NCI-H524 treated with DMSO at 0.1 percent for 48 hours (cell line): ENCODE results near the gene SPATC1L.

Source experiments
- DNase-seq: peaks from one replicate; lab custom pipeline; 2025; lab: John Stamatoyannopoulos, UW

Gene SPATC1L

DNA sequence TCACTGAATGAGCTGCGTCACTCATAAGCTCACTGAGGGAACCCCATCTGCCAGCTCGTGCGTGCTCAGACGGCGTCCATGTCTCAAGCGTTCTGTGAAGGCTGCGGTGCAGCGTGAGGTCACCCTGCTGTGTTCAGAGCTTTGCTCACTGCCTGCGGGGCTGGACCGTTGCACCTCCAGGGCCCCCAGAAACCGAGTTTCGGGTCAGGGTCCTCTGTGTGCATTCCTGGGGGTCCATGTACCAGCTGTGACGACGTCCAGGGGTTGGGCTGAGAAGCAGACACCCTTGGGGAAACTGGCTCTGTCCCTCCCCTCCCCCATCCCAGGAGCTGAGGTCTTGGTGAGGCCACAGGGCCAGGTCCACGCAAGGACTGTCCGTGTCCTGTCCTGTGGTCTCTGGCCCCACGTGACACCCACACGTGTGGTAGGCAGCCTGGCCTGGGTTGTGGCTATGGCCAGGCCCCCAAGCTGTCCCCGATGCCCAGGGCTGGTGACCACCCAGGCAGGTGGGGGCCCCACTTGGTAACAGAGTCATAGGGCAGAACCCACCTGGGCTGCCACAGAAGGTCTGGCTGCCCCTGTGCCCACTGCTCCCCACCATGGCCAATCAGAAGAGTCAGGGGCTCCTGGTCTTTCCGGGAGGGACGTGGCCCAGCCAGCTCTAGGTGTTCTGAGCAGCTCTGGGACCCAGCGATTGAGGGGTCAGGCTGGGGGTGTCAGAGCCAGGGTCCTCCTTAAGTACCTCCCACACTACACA, 53.2 kb downstream of the SPATC1L start:
- no peak for DNase-seq

DNA sequence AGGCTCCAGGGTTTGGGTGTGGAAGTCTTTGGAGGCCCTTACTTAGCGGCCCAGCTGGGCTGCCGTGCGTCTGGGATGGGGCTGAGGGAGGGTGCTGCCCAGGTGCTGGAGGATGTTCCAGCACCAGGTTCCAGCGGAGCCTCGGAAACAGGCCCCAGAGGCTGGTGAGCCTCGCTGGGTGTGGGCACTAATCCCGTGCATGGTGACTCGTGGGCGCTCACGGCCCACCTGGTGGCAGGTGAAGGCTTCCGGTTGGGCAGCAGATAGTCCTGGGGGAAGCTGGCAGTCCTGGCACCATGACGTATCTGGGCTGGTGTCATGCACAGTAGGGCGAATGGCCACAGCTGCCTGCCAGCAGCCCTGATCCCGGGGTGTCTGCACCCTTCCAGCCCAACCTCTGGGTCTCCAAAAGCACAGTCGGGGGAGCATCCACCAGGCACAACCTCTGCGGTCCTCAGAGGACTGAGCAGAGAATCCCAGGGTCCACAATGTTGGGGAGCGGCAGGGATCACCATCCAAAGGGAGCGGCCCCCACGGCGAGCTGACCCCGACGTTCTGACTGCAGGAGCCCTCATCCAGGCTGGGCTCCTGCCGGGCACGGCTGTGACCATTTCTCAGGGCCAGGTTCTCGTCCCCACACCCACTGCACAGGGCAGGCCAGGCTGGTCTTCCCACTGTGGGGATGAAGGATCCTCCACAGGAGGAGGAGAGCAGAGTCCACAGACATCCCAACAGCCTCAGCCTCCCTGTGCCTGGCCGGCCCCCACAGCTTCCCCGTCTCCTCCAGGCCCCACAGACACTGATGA, 54.2 kb downstream of the SPATC1L start:
- DNase-seq, result no peak

DNA sequence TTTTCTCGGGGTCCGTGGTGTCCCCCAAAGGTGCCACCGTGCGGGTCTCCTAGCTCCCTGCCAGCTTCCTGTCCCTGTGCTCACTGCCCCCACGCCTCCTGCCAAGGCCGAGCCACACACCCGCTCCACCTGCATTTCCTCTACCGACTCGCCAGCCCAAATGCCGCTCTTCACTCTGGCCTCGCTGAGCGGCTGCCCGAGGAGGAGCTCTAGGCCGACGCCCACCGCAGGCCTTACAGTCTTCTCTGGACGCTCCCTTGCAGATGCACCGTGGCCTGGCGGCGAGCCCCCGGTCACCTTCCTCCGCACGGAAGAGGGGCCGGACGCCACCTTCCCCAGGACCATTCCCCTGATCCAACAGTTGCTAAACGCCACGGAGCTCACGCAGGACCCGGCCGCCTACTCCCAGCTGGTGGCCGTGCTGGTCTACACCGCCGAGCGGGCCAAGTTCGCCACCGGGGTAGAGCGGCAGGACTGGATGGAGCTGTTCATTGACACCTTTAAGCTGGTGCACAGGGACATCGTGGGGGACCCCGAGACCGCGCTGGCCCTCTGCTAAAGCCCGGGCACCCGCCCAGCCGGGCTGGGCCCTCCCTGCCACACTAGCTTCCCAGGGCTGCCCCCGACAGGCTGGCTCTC, 55.2 kb downstream of the SPATC1L start:
- DNase-seq, result no peak

DNA sequence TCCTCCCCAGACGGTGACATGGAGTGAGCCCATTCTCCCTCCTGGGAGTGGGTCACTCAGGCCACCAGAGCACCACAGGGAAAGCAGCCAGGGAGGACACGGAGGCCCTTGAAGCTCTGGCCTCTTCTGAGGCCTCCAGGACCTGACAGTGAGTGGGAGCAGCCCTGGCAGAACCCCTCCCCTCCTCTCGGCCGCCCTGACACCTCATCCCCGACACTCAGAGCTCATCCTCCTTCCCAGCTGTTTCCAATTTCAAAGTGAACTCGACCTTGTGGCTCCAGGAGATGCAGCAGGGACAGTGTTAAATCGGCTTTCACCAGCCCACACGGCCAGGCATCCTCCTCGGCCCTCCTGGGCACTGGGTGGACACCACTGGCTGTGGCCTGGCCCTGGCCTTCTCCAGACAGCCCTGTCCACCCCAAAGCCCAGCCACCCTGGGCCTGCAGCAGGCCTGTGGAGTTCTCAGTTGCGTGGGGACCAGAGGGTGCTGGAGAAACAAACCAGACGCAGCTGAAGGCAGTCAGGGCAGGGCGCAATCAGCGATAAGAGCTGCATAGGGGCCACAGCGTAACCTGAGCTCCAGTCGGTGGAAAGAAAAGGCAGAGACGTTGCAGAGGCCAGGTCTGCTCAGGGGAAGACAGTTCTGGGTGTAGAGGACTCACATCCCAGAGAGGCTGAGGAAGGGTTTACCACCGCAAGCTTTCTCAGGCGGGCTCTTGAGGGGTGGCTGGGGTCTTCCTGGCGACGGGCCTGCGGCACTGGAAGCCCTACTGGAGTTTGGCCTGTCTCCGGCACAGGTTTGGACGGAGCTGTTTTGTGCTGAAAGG, 55.9 kb downstream of the SPATC1L start:
- DNase-seq, result no peak

DNA sequence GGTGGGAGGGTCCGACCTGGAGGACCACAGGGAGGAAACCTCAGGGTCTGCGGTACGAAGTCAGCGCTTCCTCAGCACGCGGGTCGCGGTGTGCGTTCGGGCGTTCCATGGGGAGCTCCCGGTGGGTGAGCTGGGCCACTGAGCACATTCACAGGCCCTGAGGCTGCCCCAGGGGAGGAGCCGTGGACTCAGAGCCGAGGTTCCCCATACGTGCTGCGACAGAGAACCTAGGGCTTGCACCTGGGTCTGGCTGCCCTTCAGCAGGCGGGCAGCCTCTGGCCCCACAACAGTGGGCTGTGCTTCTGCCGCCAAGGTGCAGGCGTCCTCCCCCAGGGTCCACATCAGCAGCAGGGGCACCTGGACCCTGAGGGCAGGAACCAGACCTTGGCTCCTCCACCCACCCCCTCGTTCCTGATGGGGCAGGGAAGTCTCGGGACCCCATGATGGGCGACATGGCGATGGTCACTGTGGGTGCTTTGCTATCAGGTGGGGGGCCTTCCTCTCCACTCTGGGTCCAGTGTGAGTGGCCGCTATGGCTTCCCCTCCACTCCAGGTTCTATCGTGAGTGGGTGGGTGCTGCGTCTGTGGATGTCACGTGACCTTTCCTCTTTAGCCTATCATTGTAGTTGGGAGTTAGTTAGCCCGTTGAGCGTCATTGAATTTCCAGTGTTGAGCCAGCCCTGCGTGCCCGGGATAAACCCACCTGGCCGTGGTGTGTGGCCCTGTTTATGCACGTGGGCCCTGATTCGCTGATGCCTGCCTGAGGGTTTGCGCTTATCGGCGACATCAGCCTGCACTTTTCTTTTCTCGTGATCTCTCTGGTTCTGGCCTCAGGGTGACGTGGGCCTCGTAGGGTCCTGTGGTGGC, 56.8 kb downstream of the SPATC1L start:
- no peak for DNase-seq

DNA sequence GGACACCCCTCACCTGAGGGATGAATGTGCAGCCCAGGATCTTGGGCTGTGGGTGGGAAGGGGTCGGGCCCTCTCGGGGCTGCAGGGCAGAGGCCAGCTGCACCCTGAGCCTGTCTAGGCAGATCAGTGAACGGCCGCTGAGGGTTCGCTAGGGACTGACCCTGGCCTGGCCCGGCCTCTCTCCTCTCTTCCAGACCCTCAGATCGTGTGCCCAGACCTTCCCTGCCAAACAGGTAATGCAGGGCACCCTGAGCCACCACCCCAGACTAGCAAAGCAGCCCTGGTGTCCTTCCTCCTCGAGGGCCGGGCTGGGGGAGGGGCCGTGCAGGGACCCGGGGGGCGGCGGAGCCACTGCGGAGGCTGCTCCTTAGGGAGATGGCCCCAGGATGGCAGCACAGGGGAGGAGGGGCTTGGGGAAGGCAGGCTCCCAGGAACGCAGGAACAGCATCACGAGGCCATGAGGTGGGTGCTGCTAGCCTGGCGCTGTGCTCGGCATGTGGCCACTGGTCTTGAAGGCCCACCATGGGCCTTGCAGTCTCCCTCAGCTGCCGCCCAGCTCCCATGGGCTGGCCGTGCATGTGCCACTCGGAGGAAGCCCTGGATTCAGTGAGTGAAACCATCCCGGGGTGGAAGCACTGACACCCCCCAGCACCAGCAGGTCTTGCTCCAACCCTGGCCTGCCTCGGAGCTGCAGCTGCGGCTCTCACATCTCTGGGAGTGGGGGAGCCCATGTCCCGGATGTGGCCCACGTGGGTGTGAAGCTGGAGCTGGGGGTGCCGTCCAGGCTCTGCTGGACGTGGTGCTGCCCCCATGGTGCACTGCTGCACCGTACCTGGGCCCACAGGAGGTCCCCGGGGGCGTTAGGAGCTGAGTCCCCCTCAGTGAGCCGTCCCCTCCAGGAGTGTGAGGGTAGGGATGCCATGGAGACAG, 57.7 kb downstream of the SPATC1L start:
- no peak for DNase-seq

DNA sequence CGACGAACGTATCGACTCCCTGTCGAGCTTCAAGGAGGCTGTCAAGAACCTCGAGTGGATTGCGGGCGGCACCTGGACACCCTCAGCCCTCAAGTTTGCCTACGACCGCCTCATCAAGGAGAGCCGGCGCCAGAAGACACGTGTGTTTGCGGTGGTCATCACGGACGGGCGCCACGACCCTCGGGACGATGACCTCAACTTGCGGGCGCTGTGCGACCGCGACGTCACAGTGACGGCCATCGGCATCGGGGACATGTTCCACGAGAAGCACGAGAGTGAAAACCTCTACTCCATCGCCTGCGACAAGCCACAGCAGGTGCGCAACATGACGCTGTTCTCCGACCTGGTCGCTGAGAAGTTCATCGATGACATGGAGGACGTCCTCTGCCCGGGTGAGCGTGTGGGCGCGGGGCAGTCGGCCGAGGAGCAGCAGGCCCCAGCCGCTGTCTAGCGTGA, 58.4 kb downstream of the SPATC1L start:
- no peak for DNase-seq

DNA sequence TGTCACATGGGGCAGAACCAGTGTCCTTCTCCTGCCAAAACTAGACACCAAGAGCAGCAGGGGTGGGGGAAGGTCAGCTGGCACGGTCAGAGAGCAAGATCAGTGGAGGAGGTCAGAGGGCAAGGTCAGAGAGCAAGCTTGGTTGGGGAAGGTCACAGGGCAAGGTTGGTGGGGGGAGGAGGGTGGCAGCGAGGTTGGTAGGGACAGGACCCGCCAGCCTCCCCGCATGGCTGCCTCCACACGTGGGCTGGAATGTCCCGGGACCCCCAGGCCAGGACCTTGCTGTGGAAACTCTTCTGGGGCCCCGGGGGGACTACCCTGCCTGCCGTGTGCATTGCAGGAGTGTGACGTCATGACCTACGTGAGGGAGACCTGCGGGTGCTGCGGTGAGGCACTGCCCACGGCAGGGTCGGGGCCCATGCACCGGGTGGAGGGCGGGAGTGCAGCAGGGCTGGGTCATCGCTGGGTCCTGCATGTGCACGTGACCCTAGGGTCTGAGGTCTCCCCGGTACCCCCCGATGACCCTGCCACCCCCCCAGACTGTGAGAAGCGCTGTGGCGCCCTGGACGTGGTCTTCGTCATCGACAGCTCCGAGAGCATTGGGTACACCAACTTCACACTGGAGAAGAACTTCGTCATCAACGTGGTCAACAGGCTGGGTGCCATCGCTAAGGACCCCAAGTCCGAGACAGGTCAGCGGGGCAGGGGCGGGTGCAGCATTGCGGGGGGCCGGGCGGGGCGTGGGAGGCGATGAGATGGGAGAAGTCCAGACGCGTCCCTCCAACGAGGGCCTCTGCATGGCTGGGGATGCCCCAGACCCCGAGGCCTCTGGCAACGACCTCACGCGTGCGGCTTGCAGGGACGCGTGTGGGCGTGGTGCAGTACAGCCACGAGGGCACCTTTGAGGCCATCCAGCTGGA, 59.1 kb downstream of the SPATC1L start:
- no peak for DNase-seq

DNA sequence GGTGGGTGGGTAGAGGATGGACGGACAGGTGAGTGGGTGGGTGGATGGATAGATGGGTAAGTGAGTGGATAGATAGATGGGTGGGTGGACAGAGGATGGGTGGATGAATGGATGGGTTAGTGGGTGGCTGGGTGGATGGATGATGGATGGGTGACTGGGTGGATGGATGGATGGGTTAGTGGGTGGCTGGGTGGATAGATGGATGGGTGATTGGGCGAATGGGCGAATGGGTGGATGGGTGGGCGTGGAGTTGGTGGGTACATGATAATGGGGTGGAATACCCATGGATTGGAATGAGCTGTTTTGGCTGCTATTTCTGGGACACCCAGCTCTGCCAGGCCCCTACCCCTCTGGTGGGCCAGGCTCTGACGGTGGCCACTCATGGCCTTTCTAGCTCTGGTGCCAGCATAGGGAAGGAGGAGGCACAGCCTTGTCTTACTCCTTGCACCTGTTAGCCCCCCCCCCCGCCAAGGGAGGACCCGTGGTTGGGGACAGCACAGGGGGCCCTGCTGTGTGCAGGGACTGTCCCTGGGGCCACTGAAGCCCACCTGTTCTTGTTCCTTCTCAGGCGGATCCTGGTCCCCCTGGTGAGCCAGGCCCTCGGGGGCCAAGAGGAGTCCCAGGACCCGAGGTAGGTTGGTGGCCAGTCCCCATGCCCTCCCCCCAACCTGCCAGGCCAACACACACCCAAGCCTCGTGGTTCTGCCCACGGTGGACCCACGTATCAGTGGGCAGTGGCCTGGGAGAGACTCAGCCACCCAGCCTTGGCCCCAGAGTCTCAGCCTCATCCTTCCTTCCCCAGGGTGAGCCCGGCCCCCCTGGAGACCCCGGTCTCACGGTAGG, 60.0 kb downstream of the SPATC1L start:
- DNase-seq, result no peak

DNA sequence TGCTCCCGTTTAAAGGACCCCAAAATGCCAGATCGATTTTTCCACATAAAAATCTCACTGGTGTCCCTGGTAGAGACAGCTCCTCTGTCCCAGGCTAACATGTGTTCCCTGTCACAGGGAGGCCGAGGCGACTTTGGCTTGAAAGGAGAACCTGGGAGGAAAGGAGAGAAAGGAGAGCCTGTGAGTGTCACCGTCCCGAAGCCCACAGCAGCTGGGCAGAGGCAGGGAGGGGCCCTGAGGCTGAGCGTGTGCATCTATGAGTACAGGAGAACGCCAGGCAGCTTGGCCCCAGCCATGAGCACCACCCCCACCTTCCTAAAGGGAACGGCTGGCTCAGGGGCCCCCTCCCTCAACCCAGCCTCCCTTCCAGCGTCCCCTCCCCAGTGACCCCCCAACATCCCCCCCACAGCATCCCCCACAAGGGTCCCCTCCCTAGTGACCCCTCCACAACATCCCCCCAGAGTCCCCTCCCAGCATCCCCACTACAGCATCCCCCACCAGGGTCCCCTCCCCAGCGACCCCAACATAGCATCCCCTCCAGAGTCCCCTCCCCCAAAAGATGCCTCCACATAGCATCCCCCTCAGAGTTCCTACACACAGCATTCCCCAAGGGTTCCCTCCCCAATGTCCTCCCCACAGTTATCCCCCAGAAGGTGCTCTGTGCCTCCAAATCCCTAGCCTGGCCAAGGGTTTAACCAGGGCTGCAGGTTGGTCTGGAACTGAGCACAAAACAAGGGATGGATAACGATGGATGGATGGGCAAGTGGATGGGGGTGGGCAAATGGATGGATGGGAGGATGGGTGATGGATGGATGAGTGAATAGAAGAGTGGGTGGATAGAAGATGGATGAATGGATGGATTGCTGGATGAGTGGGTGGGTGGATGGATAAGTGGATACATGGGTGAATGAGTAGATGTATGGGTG, 61.2 kb downstream of the SPATC1L start:
- DNase-seq, result no peak

DNA sequence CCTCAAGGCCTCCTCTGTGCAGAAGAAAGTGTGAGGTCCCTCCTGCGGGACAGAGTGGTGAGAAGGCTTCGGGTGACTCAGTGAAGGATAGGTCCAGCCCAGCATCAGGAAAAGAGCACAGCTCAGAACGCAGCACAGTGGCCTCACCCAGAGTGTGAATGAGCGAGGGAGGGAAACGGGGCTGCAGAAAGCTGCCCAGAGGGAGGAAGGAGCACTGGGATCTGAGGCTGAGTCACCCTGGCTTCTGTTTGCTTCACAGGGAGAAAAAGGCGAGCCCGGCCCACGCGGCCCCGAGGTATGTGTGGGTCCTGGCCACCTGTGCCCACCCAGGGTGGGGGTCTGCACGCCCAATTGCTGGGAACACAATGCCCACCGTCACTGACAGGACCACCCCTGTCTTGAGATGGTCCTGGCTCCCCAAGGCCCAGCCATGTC, 62.0 kb downstream of the SPATC1L start:
- no peak for DNase-seq

DNA sequence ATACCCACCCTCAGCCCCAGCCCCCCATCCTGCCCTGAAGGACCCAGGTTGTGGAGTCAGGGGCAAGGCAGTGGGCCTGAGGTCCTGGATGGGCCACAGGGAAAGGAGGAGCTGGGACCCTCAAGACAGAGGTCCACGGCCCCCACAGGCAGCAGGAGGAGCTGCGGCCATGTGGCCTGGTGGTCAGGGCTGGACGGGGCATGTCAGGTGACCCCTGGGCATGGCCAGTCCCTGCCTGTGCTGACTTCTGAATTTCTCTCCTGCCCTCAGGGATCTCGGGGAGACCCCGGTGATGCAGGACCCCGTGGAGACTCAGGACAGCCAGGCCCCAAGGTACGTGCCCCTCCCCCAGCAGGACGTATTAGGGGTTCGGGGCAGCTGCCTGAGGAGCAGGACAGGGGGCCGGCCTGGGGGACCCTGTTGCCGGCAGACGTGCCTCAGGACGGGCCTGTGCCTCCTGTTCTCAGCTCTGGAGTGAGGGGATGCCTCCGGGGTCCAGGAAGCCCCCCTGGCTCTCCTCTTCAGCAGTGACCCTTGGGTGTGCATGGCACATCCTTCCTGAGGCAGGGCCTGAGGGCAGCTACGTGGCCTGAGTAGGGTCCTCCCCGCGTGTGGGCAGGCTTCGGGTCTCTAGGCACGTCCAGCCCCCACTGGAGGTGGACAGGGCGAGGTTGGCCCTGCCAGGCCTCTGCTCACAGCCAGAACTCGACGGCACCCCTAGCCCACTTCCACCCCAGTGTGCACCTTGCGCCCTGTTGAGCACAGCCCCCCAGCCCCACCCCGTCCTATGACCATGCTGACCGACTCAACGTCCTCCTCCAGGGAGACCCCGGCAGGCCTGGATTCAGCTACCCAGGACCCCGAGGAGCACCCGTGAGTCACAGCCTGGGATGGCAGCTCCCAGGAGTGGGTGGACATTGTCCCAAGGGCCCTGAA, 62.7 kb downstream of the SPATC1L start:
- DNase-seq, result no peak

DNA sequence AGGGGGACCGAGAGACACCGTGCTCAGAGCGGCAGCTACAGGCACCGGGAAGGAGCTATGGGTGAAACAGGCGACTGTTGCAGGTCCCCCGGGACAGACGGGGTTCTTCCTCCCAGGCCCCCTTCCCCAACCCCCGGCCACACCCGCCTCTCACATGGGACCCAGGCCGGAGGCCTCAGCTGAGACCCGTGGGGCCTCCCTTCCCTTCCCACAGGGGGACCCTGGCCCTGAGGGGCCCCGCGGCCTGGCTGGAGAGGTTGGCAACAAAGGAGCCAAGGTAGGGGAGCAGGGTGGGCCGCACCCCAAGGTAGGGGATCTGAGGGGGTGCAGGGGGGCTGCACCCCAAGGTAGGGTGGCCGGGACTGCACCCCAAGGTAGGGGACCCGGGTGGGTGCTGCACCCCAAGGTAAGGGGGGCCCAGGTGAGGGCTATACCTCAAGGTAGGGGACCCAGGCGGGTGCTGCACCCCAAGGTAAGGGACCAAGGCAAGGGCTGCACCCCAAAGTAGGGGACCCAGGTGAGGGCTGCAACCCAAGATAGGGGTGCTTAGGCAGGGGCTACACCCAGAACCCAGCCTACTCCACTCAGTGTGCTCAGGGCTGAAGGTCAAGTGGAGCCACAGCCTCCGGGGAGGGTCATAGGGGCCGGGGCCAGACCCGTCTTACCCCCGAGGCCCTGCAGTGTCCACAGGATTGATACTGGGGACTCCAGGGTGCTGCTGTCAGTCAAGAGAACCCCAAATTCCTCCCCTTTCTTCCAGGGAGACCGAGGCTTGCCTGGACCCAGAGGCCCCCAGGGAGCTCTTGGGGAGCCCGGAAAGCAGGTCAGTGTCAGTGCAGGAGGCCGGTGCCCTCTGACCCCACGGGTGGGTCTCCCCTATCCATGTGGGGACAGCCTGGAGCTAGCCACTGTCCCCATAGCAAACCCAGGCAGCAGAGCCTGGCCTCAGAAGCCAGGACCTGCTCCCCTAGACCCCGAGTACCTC, 63.7 kb downstream of the SPATC1L start:
- no peak for DNase-seq

DNA sequence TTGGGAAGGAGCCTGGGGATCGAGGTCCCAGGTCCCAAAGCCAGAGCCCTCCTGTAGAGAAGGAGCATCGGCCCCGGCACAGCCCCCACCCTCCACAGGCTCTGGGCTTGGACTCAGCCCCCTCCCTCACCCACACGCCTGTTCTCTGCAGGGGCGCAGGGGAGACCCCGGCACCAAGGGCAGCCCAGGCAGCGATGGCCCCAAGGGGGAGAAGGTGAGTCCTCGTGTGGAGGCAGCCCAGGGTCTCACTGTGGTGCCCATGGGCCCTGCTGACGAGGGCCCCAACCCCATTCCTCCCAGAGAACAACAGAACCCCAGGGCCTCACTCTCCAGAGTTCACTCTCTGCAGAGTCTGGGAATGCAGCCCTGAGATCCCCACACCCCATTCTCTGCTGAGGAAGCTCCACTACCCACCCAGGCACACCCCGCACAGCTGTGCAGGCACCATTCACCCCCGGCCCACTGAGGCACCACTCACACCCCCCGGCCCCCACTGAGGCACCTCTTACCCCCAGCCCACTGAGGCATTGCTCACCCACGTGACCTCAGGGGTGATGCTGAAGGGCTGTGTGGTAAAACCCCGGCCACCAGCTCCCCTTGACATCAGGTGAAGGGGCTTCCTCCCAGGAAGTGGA, 64.5 kb downstream of the SPATC1L start:
- DNase-seq, result no peak
